K562 (cell line): ENCODE measurements around the gene NF1. TPM values are rescaled to one million over a fixed set of nuclear protein-coding genes. Genes with fewer than 3 reads are reported as not detected.

Experiments used
- PURB ChIP-seq: sonication (generic); formaldehyde crosslinking; IDR thresholded peaks from 2 replicates; pipeline ENCODE4 v1.9.0; 2021; ENCODE audit warnings: low read depth, mild to moderate bottlenecking, missing genetic modification reagents
- XRCC4 ChIP-seq: IDR thresholded peaks from one replicate; pipeline ENCODE4 v1.6.1; 2011; ENCODE audit not compliant: insufficient read depth, insufficient read length; ENCODE audit errors: extremely low read depth
- ZBTB40 ChIP-seq, 2 experiments: fragments of 450-650 bp in 1 of 2; sonication (generic) in 1 of 2; formaldehyde crosslinking in 1 of 2; IDR thresholded peaks; 2 replicates each; pipeline versions ENCODE4 v1.7.1 to v1.9.0; 2016 to 2022; ENCODE audit warnings: inconsistent platforms in 1 of 2, mild to moderate bottlenecking in 1 of 2, missing genetic modification reagents in 1 of 2
- ZNF217 ChIP-seq: sonication (generic); formaldehyde crosslinking; IDR thresholded peaks from 2 replicates; pipeline ENCODE4 v1.8.0; 2022; ENCODE audit warnings: mild to moderate bottlenecking, missing genetic modification reagents
- ZNF277 ChIP-seq: fragments of 250-450 bp; sonication (Bioruptor Pico); IDR thresholded peaks from 2 replicates; pipeline ENCODE4 v1.8.0; 2022; ENCODE audit warnings: inconsistent platforms, mild to moderate bottlenecking, moderate library complexity, borderline replicate concordance
- polyA plus RNA-seq, 8 experiments: library from polyadenylated mRNA; depleted of rRNA in 4 of 8; stranded (reverse) in 5 of 8; unstranded in 3 of 8; fragments of >200 nt; fragmentation: Nextera tagmentation in 2 of 8; fragmentation: Illumina TruSeq in 1 of 8; extraction: Ambion mirVana in 2 of 8; extraction: Trizol in 1 of 8; gene quantifications; 2 replicates each; pipeline versions ENCODE4 v1.2.1 to v1.2.3, GENCODE V29; 2011 to 2014; ENCODE audit warnings: inconsistent platforms in 1 of 8, missing spikeins in 1 of 8
- total RNA-seq, 7 experiments: library from RNA; depleted of rRNA in 6 of 7; stranded (reverse); fragments of >200 nt in 6 of 7; fragmentation: Illumina TruSeq in 2 of 7; extraction: Trizol in 2 of 7; gene quantifications; 2 replicates each; pipeline versions ENCODE4 v1.2.1 to v1.2.3, GENCODE V29; 2011 to 2021; ENCODE audit warnings: low replicate concordance in 1 of 7

NF1 gene
- total and polyA plus RNA-seq, 9 of the 15 experiments (the other 6 are each of a cell fraction or from before 2014, with no cell fraction given): 3.4 to 41.9 (median 24.3) TPM

GRCh38 chr17:31320791-31321190 lies 226.0 kb downstream of the NF1 start (continued):
- TF ChIP-seq ZNF277 (CRISPR knock-in tag) (no peak), ZBTB40 (IDR thresholded peaks at IDR 0.05) (no peak), ZBTB40 (CRISPR knock-in tag; IDR thresholded peaks at IDR 0.05) (no peak), PURB (CRISPR knock-in tag) (no peak), ZNF217 (no peak), XRCC4 (no peak)
